K562 (cell line): ENCODE data around the gene TCL1B. TPM values are rescaled to one million over a fixed set of nuclear protein-coding genes. Genes with fewer than 3 reads are reported as not detected.

ENCODE experiments used
- ATAC-seq: fragments of 200-7000 bp; cut with Tn5 transposase; 3 replicates; pipeline ENCODE4 v1.9.1; 2020; ENCODE audit warnings: moderate library complexity
- BruUV-seq: library from RNA; stranded (reverse); fragments of 400-500 nt; replicated peaks from 2 replicates; lab custom pipeline; 2021; lab: Mats Ljungman, UMichigan
- CTCF ChIA-PET: fragments of 300-600 bp; formaldehyde crosslinking; extraction: SDS; loops from one replicate; lab custom pipeline; 2021; ENCODE audit warnings: low intra/inter-chr PET ratio; lab: Yijun Ruan, JAX
- POLR2A ChIA-PET: fragments of 300-600, 350-650 bp; sonication (Branson Sonifier 250); formaldehyde crosslinking; extraction: SDS; loops from one replicate; lab custom pipeline; 2021; ENCODE audit warnings: antibody characterized with exemption, inconsistent platforms; lab: Yijun Ruan, JAX
- DNase-seq, 4 experiments: peaks; one replicate each; pipeline versions ENCODE4 v3.0.0 to v3.0.0-alpha.2; 2011 to 2018; ENCODE audit warnings: low spot score in 3 of 4, mixed read lengths in 3 of 4; ENCODE audit errors: extremely low read depth in 1 of 4
- FAIRE-seq: peaks from 2 replicates; lab custom pipeline; 2011; peaks lifted over from hg19 to GRCh38; lab: Jason Lieb, UNC
- H2AFZ ChIP-seq: 2 replicates; pipeline ENCODE4 v1.6.0; 2011; ENCODE audit warnings: low read depth, low read length, control low read depth, inconsistent platforms
- H3K27ac ChIP-seq: fragments of 200-600 bp; 3 replicates; pipeline ENCODE4 v1.8.0; 2011; ENCODE audit warnings: low read depth, mild to moderate bottlenecking, control low read depth, inconsistent platforms, low read length, moderate library complexity, mixed read lengths; ENCODE audit errors: extremely low read depth
- H3K27me3 ChIP-seq, 2 experiments: fragments of 300-600 bp in 1 of 2; 2 replicates in 1 of 2; 3 replicates in 1 of 2; pipeline versions ENCODE4 v1.6.0 to v1.8.0; 2011; ENCODE audit warnings: inconsistent platforms in 2 of 2, low read length in 2 of 2, mild to moderate bottlenecking in 1 of 2, mixed read lengths in 1 of 2, moderate library complexity in 1 of 2; ENCODE audit not compliant: control insufficient read depth in 2 of 2, insufficient read depth in 2 of 2
- H3K36me3 ChIP-seq: fragments of 300-600 bp; 3 replicates; pipeline ENCODE4 v1.8.0; 2011; ENCODE audit warnings: mild to moderate bottlenecking, low read length, inconsistent platforms; ENCODE audit not compliant: control insufficient read depth, insufficient read depth
- H3K4me1 ChIP-seq, 2 experiments: fragments of 200-600 bp in 1 of 2; replicated peaks in 1 of 2; 2 replicates in 1 of 2; 3 replicates in 1 of 2; pipeline versions ENCODE4 v1.5.1 to v1.8.0; 2011; ENCODE audit warnings: inconsistent platforms in 2 of 2, low read length in 2 of 2, mild to moderate bottlenecking in 1 of 2, mixed read lengths in 1 of 2, moderate library complexity in 1 of 2; ENCODE audit not compliant: control insufficient read depth in 2 of 2, insufficient read depth in 2 of 2
- H3K4me2 ChIP-seq: 2 replicates; pipeline ENCODE4 v1.6.1; 2011; ENCODE audit warnings: low read length, control low read depth, inconsistent platforms, mixed read lengths; ENCODE audit not compliant: insufficient read depth
- H3K4me3 ChIP-seq: fragments of 200-600 bp; sonication (generic), shearing (Covaris generic); 2 replicates; pipeline ENCODE4 v1.5.1; 2016; ENCODE audit warnings: control low read depth, inconsistent platforms
- H3K79me2 ChIP-seq: fragments of 200-600 bp; 3 replicates; pipeline ENCODE4 v1.8.0; 2011; ENCODE audit warnings: low read length, inconsistent platforms; ENCODE audit not compliant: control insufficient read depth, insufficient read depth
- H3K9ac ChIP-seq, 2 experiments: 2 replicates each; pipeline versions ENCODE4 v1.6.0 to v1.6.1; 2011; ENCODE audit warnings: low read depth in 2 of 2, low read length in 2 of 2, control low read depth in 1 of 2, inconsistent platforms in 1 of 2, mild to moderate bottlenecking in 1 of 2, mixed read lengths in 1 of 2; ENCODE audit not compliant: insufficient read depth in 1 of 2
- H3K9me1 ChIP-seq: one replicate; pipeline ENCODE4 v1.6.0; 2011; ENCODE audit warnings: inconsistent platforms, mild to moderate bottlenecking, low read length, moderate library complexity; ENCODE audit not compliant: control insufficient read depth, insufficient read depth
- H3K9me3 ChIP-seq: replicated peaks from 2 replicates; pipeline ENCODE4 v1.5.1; 2011; ENCODE audit warnings: low read depth, low read length, inconsistent platforms; ENCODE audit not compliant: control insufficient read depth, insufficient read depth
- H4K20me1 ChIP-seq: replicated peaks from 2 replicates; pipeline ENCODE4 v1.6.1; 2011; ENCODE audit warnings: low read length, inconsistent platforms, mixed read lengths; ENCODE audit not compliant: control insufficient read depth, insufficient read depth
- BHLHE40 ChIP-seq: IDR thresholded peaks from 2 replicates; pipeline ENCODE4 v1.6.1; 2011; ENCODE audit warnings: low read length, improper control_type of control experiment
- CHAMP1 ChIP-seq: fragments of 450-650 bp; IDR thresholded peaks from 2 replicates; pipeline ENCODE4 v1.6.1; 2016; ENCODE audit warnings: mild to moderate bottlenecking
- JUND ChIP-seq, 2 experiments: IDR thresholded peaks; 2 replicates in 1 of 2; 3 replicates in 1 of 2; pipeline ENCODE4 v1.6.1; 2011; ENCODE audit warnings: borderline replicate concordance in 2 of 2, low read depth in 2 of 2, low read length in 2 of 2, improper control_type of control experiment in 1 of 2, missing biosample characterization in 1 of 2, missing genetic modification characterization in 1 of 2, missing genetic modification reagents in 1 of 2
- SNRNP70 ChIP-seq: fragments of 200-400 bp; formaldehyde crosslinking; optimal IDR thresholded peaks from 2 replicates; pipeline ENCODE3; 2017; ENCODE audit warnings: low read depth, low read length
- SRSF1 ChIP-seq: fragments of 200-400 bp; formaldehyde crosslinking; IDR thresholded peaks from 2 replicates; pipeline ENCODE4 v1.6.1; 2017; ENCODE audit warnings: mild to moderate bottlenecking, low read depth, low read length, moderate library complexity
- ZNF133 ChIP-seq: fragments of 250-450 bp; sonication (Bioruptor Pico); IDR thresholded peaks from 2 replicates; pipeline ENCODE4 v1.4.0; 2020; ENCODE audit warnings: mild to moderate bottlenecking
- ZNF316 ChIP-seq: fragments of 450-650 bp; IDR thresholded peaks from 2 replicates; pipeline ENCODE4 v1.6.1; 2016
- WGBS: fragments of 100-300 bp; shearing (Covaris generic); methylation state at CpG from one replicate; pipeline ENCODE4 v1.1.6; 2016; ENCODE audit warnings: low coverage, mixed read lengths; ENCODE audit not compliant: insufficient coverage; ENCODE audit errors: missing lambda C conversion rate; 5-methylcytosine and 5-hydroxymethylcytosine counted together
- in situ Hi-C: fragments of 300-500 bp; cut with MboI; formaldehyde crosslinking; loops from 4 replicates; pipeline ENCODE4 v1.15.0; 2018; ENCODE audit warnings: inconsistent platforms, mixed read lengths
- intact Hi-C: fragments of 100-400 bp; cut with micrococcal nuclease; formaldehyde crosslinking; loops from 2 replicates; pipeline ENCODE4 v1.14.2; 2022
- polyA plus RNA-seq, 8 experiments: library from polyadenylated mRNA; depleted of rRNA in 4 of 8; stranded (reverse) in 5 of 8; unstranded in 3 of 8; fragments of >200 nt; fragmentation: Nextera tagmentation in 2 of 8; fragmentation: Illumina TruSeq in 1 of 8; extraction: Ambion mirVana in 2 of 8; extraction: Trizol in 1 of 8; gene quantifications; 2 replicates each; pipeline versions ENCODE4 v1.2.1 to v1.2.3, GENCODE V29; 2011 to 2014; ENCODE audit warnings: inconsistent platforms in 1 of 8, missing spikeins in 1 of 8
- total RNA-seq, 7 experiments: library from RNA; depleted of rRNA in 6 of 7; stranded (reverse); fragments of >200 nt in 6 of 7; fragmentation: Illumina TruSeq in 2 of 7; extraction: Trizol in 2 of 7; gene quantifications; 2 replicates each; pipeline versions ENCODE4 v1.2.1 to v1.2.3, GENCODE V29; 2011 to 2021; ENCODE audit warnings: low replicate concordance in 1 of 7
- TF ChIP-seq, protein P1 (sequence below): fragments of 150-350 bp; IDR thresholded peaks from 2 replicates; pipeline ENCODE4 v1.6.1; 2014; ENCODE audit warnings: low read depth, mild to moderate bottlenecking, low read length, borderline replicate concordance

The TCL1B gene
- total and polyA plus RNA-seq, 9 of the 15 experiments (the other 6 are each of a cell fraction or from before 2014, with no cell fraction given): not detected

DNA sequence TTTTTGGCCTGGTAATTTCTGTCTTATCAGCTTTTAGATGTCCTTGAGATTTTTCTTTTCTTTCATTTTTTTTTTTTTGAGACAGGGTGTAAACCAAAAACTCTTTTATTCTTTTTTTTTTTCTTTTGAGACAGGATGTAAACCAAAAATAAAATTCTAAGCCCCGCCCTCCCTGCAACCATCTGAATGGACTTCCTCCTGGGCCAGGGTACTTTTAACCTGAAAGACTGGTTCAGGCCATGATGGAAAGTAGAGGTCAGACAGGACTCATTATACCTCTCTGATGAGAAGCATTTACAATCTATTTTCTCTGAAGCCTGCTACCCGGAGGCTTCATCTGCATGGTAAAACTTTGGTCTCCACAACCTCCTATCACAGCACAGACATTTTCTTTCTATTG lies 33.5 kb upstream of the TCL1B start:
- ChIA-PET CTCF (no interaction called here), POLR2A (no interaction called here)
- Histone ChIP-seq H3K4me1 (no peaks in the 10 kb centered on the region), H3K27ac (no peak overlapping the region), H4K20me1 (no peaks in the 10 kb centered on the region; the same call in 1 of the 2 replicates), H3K9ac (no peak overlapping the region), H3K79me2 (no peaks in the 10 kb centered on the region), H3K36me3 (no peaks in the 10 kb centered on the region), H3K4me3 (no peak overlapping the region), H3K27me3 (no peaks in the 10 kb centered on the region; a peak in 1 of 5 replicates), H3K9me3 (no peaks in the 10 kb centered on the region), H3K4me2 (no peak overlapping the region), H2AFZ (no peak overlapping the region), H3K9me1 (no peaks in the 10 kb centered on the region)
- intact Hi-C loops: no loop called here
- in situ Hi-C loops: no loop called here
- DNase-seq (no peak), ATAC-seq (no peak), FAIRE-seq (no peak)
- WGBS: 7% methylated on average over 2 of the region's 2 CpGs
- TF ChIP-seq ZNF133 (CRISPR knock-in tag) (no peak), ZNF316 (peak; percentile 18; the same call in 1 of the 2 replicates), CHAMP1 (no peak), SRSF1 (no peak), BHLHE40 (no peak), JUND (IDR thresholded peaks at IDR 0.05; ENCODE audit: borderline replicate concordance, low read depth, low read length) (no peak), JUND (tag; IDR thresholded peaks at IDR 0.05; ENCODE audit: borderline replicate concordance, low read depth, low read length) (no peak), SNRNP70 (no peak)
- TF ChIP-seq, protein P1, sequence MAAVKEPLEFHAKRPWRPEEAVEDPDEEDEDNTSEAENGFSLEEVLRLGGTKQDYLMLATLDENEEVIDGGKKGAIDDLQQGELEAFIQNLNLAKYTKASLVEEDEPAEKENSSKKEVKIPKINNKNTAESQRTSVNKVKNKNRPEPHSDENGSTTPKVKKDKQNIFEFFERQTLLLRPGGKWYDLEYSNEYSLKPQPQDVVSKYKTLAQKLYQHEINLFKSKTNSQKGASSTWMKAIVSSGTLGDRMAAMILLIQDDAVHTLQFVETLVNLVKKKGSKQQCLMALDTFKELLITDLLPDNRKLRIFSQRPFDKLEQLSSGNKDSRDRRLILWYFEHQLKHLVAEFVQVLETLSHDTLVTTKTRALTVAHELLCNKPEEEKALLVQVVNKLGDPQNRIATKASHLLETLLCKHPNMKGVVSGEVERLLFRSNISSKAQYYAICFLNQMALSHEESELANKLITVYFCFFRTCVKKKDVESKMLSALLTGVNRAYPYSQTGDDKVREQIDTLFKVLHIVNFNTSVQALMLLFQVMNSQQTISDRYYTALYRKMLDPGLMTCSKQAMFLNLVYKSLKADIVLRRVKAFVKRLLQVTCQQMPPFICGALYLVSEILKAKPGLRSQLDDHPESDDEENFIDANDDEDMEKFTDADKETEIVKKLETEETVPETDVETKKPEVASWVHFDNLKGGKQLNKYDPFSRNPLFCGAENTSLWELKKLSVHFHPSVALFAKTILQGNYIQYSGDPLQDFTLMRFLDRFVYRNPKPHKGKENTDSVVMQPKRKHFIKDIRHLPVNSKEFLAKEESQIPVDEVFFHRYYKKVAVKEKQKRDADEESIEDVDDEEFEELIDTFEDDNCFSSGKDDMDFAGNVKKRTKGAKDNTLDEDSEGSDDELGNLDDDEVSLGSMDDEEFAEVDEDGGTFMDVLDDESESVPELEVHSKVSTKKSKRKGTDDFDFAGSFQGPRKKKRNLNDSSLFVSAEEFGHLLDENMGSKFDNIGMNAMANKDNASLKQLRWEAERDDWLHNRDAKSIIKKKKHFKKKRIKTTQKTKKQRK: no peak
- no TSS peak for BruUV-seq
